NCI-H2196 treated with DMSO at 0.1 percent for 48 hours (cell line): Measurements from ENCODE around the gene INO80D.
"Not testable (repeated sequence)": the region's sequence is repeated elsewhere in the genome, so short reads cannot be mapped to it uniquely, and the experiment has no call there.

Experiments used
- DNase-seq: peaks from one replicate; lab custom pipeline; 2025; ENCODE audit not compliant: unreplicated experiment; lab: John Stamatoyannopoulos, UW

INO80D gene

DNA sequence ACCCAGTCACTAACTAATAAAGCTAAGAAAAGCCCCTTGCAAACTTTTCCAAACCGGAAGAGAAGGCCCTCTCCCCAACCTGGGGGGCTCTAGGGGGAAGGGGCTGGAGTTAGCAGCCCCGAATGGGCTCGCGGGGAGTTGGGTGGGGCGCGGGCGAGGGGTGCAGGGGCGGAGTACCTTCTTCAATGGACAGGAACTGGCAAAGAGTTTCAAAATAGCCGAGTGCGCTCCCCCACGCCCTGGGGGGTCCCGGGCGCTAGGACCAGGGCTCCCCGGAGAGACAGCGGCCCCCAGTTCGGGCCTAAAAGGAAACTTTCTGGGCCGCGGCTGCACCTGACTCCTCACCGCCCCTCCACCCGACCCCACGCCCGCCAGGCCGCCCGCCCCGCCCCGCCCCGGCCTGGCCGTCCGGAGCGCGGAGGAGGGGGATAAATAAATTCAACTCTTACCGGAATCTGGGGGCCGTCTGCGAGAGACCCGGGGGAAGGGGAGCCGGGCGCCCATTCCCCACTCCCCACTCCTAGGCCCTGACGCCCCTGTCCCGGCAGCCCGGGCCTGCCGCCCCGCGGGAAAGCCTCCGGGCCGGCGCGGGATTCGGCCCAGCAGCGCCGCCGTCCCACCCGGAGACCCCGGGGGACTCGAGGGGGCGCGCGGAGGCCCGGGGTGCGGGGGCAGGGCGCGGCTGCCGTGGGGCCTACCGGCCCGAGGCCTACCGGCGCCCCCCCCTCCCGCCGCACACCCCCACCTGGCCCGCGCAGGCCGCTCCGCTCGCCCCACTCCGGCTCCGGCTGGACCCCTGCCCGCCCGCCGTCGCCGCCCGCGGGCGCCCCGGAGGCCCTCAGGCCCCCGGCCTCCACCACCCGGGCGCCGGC is 868 bp downstream of the INO80D start:
- no peak for DNase-seq

DNA sequence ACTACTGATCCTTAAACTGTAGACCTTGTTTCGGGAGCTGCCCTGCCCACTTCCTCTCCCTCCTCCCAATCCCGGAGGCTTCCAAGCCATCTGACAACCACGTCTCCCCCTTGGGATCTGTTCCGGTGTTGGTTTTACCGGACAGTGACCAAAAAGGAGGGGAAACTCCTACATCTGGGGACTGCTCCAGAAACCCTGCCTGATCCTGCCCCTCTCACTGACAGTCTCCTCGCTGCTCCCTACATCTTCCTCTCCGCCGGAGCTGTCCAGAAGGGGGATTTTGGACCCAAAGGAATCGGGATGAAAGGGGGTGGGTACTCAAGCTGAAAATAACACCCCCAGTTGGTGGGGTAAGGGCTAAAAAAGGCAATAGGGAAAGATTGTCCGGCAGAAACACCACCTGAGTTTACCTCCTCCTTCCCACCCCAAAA is 1.5 kb downstream of the INO80D start:
- peak; percentile 29 for DNase-seq

DNA sequence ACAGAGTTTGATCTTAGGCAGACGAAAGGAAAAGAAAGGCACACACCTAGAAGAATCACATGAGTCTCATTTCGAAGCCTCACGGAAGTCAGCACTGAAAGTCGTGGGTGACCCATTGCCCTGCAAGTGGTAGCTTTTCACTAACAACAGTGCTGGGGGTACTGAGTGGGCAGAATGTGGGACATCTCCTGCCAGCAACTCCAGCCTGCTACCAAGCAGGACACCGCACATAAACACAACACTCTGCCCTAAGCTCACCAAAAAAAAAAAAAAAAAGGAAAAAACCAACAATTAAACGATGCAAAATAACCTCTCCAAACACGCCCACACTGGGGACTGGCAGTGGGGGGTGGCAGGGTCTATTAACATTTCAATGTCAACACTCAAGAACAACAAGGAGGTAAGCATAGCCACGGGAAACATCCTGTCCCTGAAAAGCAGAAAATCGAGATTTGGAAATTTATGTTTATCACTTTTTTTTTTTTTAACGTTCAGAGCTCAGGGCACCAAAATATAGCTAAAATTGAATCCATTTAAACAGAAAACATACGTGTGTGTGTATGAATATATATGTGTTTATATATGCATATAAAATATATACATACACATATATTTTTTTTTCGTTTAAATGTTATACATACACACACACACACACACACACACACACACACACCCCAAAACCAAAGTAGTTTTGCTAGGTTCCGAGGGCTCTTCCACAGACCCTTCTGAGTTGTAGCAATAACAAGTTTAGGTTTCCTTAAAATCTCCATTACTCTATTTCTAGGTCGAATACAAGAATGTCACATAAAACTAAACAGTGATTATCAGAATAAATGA is 2.2 kb downstream of the INO80D start:
- no peak for DNase-seq

DNA sequence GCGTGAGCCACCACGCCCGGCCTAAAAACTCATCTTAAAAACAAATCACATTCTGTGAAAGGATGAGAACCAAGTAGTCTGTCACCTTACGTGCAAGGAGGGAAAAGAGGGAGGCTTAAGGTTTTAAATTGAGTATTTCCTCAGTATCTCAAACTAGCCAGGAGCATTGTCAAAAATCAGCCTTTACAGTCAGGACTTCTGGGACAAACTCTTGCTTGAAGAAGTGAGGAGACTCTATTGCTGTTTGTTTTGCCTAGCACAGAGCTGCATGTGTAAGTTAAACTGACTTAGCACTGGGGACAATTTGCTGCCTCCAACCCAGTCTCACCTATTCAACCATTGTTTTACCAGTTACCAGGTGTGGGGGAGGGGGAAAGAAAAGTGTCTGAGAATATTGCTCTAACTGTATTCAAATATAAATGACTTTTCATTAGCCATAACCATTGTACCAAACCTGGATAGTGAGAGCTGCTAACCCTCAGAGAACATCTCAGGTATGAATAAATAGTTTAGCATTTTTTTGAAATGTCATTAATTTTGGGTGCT is 3.6 kb downstream of the INO80D start:
- DNase-seq = no peak

DNA sequence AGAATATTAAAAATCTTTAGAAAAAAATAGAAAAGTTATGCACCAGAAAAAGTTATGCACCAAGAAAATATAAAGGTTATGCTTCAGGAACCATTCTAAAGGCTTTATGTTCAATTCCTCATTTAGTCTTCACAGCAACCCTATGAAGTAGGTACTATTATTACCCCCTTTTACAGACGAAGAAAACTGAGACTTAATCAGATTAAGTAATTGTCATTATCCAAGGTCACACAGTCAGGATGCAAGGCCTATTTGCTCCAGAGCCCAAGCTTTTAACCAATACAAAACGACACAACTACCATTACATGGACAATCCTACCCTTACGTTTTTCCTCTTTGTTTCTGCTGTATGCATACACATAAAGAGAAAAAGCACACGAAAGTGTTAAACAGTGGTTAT is 5.0 kb downstream of the INO80D start:
- DNase-seq = no peak

DNA sequence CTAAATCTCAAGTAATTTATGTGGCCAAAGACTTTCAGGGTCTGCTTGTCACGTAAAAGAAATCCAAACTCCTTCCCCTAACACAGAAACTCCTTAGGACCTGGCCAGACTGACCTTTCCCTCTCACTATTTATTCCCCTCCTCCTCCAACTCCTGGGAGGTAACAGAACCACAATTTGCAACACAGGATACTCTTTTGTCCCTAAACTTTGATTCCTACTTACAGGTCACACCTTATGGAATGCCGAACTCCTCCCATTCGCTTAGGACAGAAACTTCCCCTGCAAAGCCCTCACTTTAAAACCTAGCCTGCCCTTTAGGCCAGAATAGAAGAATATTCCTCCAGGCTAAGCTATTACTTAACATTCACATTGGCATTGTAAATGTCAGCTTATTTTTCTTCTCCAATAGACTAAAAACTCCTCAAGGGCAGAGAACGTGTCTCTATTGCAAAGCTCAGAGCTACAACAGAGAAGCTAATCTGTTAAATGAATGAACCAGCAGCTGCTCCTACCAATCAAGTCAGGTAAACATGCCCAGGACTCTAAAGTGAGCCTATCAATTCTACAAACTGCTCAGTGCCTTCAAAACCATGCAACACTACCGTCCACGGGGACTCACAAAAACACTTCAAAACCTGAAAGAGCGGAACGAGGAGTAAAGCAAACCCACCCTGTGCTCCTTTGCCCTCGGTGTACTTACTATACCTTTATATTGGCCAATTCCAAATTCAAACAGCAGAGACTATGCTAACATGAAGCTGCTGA is 6.1 kb downstream of the INO80D start:
- DNase-seq = no peak

DNA sequence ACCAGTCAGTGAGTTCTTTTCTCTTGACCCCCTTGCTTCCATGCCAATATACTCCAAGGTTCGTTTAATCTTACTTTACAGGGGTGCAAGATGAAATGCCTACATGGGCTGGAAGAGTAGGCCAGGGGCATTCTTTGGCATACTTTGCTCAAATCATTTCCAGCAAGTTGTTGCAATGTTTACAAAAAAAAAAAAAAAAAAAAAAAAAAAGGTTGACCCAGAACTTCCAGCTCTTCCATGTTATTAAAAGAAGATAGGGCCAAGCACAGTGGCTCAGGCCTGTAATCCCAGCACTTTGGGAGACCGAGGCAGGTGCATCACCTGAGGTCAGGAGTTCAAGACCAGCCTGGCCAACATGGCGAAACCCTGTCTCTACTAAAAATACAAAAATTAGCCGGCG is 8.1 kb downstream of the INO80D start:
- not testable (repeated sequence) for DNase-seq

DNA sequence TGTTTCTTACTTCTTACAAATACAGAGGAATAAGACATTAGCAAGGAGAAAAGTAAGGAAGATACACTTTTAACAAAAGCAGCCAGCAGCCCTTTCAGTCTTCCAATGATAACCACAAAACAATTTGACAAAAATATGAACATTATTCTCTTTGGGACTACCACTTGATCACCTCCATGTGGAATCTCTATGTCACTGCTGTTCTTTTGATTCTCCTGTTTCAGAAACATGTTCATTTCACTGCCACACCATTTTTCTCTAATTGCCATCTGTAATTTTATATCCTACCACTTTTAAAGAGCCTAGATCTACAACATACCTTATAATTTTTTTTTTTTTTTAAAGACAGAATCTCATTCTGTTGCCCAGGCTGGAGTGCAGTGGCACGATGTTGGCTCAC is 10.9 kb downstream of the INO80D start:
- no peak for DNase-seq

DNA sequence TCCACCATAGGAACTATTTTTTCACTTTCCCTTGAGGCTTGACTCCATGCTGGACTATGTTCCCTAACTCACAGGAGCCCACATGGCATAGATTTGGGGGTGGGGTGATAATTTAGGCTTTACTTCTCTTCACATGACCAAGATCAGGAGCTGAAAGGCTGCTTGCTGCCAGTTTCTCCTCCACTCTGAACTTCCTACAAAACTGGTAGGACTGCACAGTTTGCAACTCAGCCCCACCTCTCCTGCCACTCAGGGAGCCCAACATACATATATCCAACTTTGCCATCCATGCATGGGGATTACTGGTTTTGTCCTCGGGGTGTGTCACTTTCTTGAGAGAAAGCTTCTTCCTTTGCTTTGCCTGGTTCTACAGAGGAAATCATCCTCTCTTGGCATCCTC is 14.2 kb downstream of the INO80D start:
- no peak for DNase-seq

DNA sequence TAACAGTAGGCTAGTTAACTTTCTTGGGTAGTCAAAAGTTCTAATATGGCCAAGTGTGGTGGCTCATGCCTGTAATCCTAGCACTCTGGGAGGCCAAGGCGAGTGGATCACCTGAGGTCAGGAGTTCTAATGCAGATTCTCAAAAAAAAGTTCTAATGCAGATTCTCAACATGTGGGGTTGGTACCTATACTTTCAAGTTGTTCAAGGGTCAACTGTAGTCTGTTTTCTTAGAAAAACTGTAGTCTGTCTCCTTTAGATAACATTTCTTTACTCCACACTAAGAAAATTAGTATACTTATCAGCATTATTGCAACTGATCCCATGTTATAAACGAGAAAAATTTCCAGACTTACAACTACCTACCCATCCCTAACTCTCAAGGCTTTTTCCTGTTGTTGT is 16.6 kb downstream of the INO80D start:
- DNase-seq = no peak

DNA sequence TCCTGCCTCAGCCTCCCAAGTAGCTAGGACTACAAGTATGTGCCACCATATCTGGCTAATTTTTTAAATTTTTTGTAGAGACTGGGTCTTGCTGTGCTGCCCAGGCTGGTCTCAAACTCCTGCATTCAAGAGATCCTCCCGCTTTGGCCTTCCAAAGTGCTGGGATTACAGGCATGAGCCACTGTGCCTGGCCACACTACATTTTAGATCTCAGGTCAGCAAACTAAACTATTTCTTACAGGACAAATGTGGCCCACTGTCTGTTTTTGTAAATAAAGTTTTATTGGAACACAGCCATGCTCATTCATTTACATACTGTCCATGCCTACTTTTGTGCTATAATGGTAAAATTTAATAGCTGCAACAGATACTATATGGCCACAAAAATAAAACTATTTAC is 17.8 kb downstream of the INO80D start:
- no peak for DNase-seq

DNA sequence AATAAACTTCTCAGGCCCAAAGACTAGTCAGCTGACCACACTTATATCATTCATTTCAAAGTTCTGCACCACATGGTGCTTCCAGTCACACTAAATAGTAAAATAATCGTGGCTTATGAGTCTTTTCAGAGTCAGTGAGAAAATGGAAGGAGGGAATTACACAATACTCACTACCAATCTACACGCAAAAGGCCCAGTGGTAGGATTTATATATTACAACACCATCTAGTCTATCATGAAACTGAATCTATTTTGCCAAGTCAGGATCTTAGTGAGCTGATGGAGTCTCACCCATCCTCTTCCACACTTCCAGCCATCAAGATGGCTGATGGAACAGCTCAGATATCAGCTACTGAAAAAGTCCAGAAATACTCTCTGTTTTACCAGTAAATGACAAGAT is 21.9 kb downstream of the INO80D start:
- no peak for DNase-seq

DNA sequence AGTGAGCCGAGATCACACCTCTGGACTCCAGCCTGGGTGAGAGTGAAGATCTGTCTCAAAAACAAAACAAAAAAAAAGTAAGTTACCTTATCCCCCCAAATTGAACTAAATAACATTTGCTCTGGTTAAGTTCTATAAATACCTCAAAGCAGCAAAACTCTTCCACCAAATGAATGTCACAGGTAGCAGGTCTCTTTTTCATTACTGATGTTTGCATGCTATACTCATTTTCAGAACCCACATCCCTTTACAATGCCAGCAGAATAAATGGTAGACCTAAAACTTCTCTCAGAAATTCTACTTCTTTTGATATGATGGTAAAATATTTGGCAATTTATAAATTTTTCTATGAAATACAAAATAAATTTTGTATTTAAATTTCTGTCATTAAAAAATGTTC is 22.3 kb downstream of the INO80D start:
- no peak for DNase-seq

DNA sequence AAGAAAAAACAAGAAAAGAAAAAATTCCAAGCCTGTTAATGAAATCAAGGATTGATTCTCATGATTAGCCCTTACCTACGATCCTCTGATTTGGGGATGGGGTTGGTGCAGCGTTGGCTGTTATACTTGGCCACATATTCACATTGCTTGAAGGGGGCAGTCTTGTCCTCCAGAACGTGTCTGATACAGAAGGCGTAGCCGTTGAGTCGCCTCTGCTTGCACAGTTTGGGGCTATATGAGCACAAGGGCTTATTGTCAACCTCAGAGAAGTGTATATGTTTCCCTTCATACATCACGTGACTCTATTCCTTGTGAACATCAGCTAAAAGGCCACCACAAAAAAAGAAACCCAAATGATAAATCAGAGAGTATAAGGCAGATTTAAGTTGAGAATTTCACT is 23.2 kb downstream of the INO80D start:
- no peak for DNase-seq

DNA sequence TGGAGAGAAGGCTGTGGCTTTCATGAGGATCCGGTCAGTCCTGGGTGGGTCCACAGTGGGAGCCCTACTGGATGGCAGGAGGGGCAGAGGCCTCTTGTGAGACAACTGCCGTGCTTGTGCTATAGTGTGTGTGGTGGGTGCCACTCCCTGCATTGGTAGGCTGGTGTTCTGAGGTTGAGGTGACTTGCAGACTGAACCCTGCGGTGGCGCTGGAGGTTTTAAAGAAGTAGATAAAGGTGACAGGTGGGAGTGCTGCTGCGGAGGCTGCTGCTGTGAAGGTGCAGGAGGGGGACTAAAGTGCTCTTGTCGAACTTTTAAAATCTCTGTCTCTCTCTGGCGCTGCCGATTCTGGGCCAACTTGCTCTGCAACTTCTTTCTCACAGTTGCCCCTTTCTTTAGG is 29.7 kb downstream of the INO80D start:
- DNase-seq = no peak

DNA sequence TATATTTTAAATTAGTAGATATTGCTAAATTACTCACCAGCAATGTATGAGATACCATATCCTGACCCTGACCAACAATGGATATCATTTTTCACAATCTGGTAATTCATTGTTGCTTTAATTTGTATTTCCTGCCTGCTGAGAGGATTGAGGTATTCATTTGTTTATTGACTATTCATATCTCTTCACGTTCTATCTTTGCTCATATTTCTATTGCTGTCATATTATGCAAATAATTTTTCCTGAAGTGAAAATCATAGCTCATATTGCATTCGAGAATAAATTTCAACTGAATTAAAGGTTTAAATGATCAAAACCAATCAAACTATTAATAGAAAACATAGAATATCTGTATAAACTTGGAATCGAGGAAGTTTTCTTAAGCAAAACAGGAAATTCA is 31.0 kb downstream of the INO80D start:
- no peak for DNase-seq

DNA sequence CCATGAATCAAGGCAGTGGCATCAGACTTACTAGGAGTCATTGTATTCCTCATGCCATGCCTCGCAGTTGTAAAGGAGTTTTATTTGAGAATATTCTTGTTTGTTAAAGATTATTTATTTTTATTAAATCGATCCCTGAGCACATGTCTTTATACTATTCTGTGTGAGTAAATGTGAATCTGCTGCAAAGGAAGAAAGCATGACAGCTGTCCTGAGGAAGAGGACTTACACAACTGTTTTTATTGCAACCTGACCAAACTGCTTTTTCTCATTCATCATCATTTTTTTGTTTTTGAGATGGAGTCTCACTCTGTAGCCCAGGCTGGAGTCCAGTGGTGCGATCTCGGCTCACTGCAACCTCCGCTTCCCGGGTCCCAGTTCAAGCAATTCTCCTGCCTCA is 34.1 kb downstream of the INO80D start:
- DNase-seq = no peak

DNA sequence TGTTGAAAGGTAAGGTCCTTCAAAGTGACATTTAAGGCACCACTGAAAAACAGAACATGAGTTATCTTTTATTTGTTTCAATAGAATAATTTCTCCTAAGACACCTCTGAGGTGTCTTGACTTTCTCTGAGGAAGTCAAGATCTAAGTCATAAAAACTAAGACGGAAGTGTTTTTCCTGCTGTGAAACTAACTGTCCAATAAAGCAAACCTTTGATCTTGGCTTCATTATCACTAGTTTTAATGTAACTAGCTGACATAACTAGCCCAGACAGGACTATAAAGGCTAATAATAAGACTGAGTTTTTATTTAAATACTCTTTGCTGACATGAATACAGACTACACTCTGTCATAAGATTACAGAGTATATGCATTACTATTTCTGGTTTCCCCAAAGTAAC is 36.6 kb downstream of the INO80D start:
- no peak for DNase-seq

DNA sequence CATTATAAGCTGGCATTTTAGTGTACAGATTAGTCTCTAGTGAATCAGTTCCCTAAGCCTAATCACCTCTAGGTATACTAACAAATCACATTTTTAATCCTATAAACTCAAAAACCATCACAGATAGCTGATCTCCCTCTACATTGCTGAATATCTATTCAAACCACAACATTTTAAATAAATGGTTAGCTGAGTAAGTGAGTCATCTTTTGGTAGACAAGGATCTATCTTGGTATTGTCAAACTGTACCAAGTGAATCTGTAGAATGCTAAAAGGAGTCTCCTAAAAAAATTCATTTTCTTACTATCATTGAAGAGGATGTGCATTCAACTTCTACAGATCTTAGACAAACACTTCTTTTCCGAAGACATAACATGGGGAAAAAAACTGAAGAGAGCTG is 40.7 kb downstream of the INO80D start:
- DNase-seq = no peak

DNA sequence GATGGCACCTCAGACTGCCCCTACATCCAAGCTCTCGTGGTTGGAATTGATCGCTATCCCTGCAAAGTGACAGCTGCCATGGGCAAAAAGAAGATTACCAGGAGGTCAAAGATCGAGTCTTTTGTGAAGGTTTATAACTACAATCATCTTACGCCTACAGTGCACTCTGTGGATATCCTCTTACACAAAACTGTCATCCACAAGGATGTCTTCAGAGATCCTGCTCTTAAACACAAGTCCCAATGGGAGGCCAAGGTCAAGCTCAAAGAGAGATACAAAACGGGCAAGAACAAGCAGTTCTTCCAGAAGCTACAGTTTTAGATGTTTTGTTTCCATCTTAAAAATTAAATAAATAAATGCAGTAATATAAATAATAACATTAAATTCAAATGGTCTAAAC is 45.4 kb downstream of the INO80D start:
- DNase-seq = no peak

DNA sequence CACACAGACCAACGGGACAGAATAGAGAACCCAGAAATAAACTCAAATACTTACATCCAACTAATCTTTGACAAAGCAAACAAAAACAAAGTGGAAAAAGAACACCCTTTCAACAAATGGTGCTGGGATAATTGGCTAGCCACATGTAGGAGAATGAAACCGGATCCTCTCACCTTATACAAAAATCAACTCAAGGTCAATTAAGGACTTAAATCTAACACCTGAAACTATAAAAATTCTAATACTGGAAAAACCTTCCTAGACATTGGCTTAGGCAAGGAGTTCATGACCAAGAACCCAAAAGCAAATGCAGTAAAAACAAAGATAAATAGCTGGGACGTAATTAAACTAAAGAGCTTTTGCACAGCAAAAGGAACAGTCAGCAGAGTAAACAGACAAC is 50.6 kb downstream of the INO80D start:
- DNase-seq = not testable (repeated sequence)
